H1 (cell line): Measurements from ENCODE around the gene CDT1. TPM values are rescaled to one million over a fixed set of nuclear protein-coding genes. Genes with fewer than 3 reads are reported as not detected.

Experiments used
- CTCF ChIA-PET: fragments of 300-600 bp; sonication (Branson Sonifier 250); formaldehyde crosslinking; loops from one replicate; lab custom pipeline; 2021; ENCODE audit not compliant: partially characterized antibody; lab: Charles Lee
- POLR2A ChIA-PET: fragments of 300-600 bp; sonication (Branson Sonifier 250); formaldehyde crosslinking; loops from one replicate; lab custom pipeline; 2021; ENCODE audit warnings: inconsistent platforms; ENCODE audit not compliant: partially characterized antibody; lab: Charles Lee
- DNase-seq, 2 experiments: peaks; one replicate each; pipeline versions ENCODE4 v3.0.0 to v3.0.0-alpha.2; 2010 to 2022; ENCODE audit warnings: low spot score in 2 of 2, low read depth in 1 of 2, mixed read lengths in 1 of 2
- FAIRE-seq: peaks from 2 replicates; lab custom pipeline; 2011; peaks lifted over from hg19 to GRCh38; lab: Jason Lieb, UNC
- H2AFZ ChIP-seq: 2 replicates; pipeline ENCODE4 v1.8.1; 2012; ENCODE audit warnings: low read length, inconsistent platforms
- H2AK5ac ChIP-seq: 2 replicates; pipeline ENCODE4 v1.6.1; 2013; ENCODE audit warnings: low read depth, low read length
- H2BK120ac ChIP-seq: replicated peaks from 2 replicates; pipeline ENCODE3; 2013; ENCODE audit warnings: low read depth, low read length, inconsistent platforms
- H2BK12ac ChIP-seq: 2 replicates; pipeline ENCODE4 v1.6.1; 2013; ENCODE audit warnings: low read depth, low read length
- H2BK15ac ChIP-seq: 2 replicates; pipeline ENCODE4 v1.6.1; 2013; ENCODE audit warnings: low read length
- H2BK20ac ChIP-seq: 2 replicates; pipeline ENCODE4 v1.6.1; 2013; ENCODE audit warnings: low read length
- H2BK5ac ChIP-seq: 2 replicates; pipeline ENCODE4 v1.6.1; 2013; ENCODE audit warnings: low read depth, low read length
- H3K14ac ChIP-seq: 2 replicates; pipeline ENCODE4 v1.6.1; 2013; ENCODE audit warnings: inconsistent platforms; ENCODE audit not compliant: insufficient read length
- H3K18ac ChIP-seq: 2 replicates; pipeline ENCODE4 v1.6.1; 2013; ENCODE audit warnings: low read length; ENCODE audit errors: extremely low read depth
- H3K23ac ChIP-seq: 2 replicates; pipeline ENCODE4 v1.6.1; 2013; ENCODE audit warnings: inconsistent platforms; ENCODE audit not compliant: insufficient read length
- H3K23me2 ChIP-seq: 2 replicates; pipeline ENCODE4 v1.6.1; 2013; ENCODE audit warnings: low read depth, low read length
- H3K27ac ChIP-seq: 2 replicates; pipeline ENCODE4 v1.6.1; 2011; ENCODE audit warnings: low read depth, low read length, inconsistent platforms
- H3K27me3 ChIP-seq, 4 experiments: replicated peaks in 1 of 4; 1 replicate in 1 of 4; 2 replicates in 3 of 4; pipeline versions ENCODE4 v1.6.1 to v1.8.1; 2011 to 2013; ENCODE audit warnings: low read length in 3 of 4, mild to moderate bottlenecking in 3 of 4, inconsistent platforms in 2 of 4, mixed read lengths in 2 of 4, moderate library complexity in 1 of 4; ENCODE audit not compliant: control insufficient read depth in 3 of 4, insufficient read depth in 3 of 4; ENCODE audit errors: extremely low read depth in 1 of 4
- H3K36me3 ChIP-seq, 4 experiments: 2 replicates each; pipeline versions ENCODE4 v1.6.1 to v1.8.1; 2011 to 2013; ENCODE audit warnings: mild to moderate bottlenecking in 4 of 4, low read length in 3 of 4, moderate library complexity in 2 of 4, control low read depth in 1 of 4, inconsistent platforms in 1 of 4; ENCODE audit not compliant: insufficient read depth in 4 of 4, control insufficient read depth in 2 of 4
- H3K4ac ChIP-seq: replicated peaks from 2 replicates; pipeline ENCODE3; 2013; ENCODE audit warnings: low read length, low read depth, mixed read lengths, inconsistent platforms; ENCODE audit not compliant: insufficient read length
- H3K4me1 ChIP-seq, 4 experiments: replicated peaks in 1 of 4; 1 replicate in 1 of 4; 2 replicates in 3 of 4; pipeline versions ENCODE4 v1.6.1 to v1.8.1; 2011 to 2013; ENCODE audit warnings: low read length in 3 of 4, inconsistent platforms in 2 of 4, mixed read lengths in 1 of 4; ENCODE audit not compliant: insufficient read depth in 4 of 4, control insufficient read depth in 3 of 4
- H3K4me2 ChIP-seq, 2 experiments: 2 replicates each; pipeline versions ENCODE4 v1.6.1 to v1.8.1; 2011 to 2013; ENCODE audit warnings: low read depth in 2 of 2, low read length in 2 of 2, control low read depth in 1 of 2, inconsistent platforms in 1 of 2, mild to moderate bottlenecking in 1 of 2; ENCODE audit not compliant: insufficient read depth in 1 of 2
- H3K4me3 ChIP-seq, 4 experiments: fragments of 200-600, 300-600 bp in 1 of 4; sonication (generic), shearing (Covaris generic), sonication (Bioruptor Twin) in 1 of 4; 2 replicates each; pipeline versions ENCODE4 v1.5.1 to v1.8.1; 2011 to 2016; ENCODE audit warnings: low read length in 4 of 4, low read depth in 3 of 4, control low read depth in 2 of 4, inconsistent platforms in 2 of 4, mild to moderate bottlenecking in 2 of 4, mixed read lengths in 1 of 4, moderate library complexity in 1 of 4; ENCODE audit not compliant: insufficient read depth in 2 of 4; ENCODE audit errors: extremely low read depth in 1 of 4
- H3K56ac ChIP-seq: replicated peaks from 2 replicates; pipeline ENCODE3; 2013; ENCODE audit warnings: low read depth, mild to moderate bottlenecking, mixed read lengths, low read length, inconsistent platforms; ENCODE audit not compliant: insufficient read length
- H3K79me1 ChIP-seq: 2 replicates; pipeline ENCODE4 v1.6.1; 2013; ENCODE audit warnings: low read depth, low read length, control low read depth
- H3K79me2 ChIP-seq, 2 experiments: 2 replicates each; pipeline versions ENCODE4 v1.6.1 to v1.8.1; 2012 to 2013; ENCODE audit warnings: low read length in 2 of 2, mild to moderate bottlenecking in 2 of 2, inconsistent platforms in 1 of 2; ENCODE audit not compliant: insufficient read depth in 2 of 2, control insufficient read depth in 1 of 2
- H3K9ac ChIP-seq, 4 experiments: replicated peaks in 1 of 4; 1 replicate in 1 of 4; 2 replicates in 3 of 4; pipeline versions ENCODE4 v1.6.1 to v1.8.1; 2011 to 2013; ENCODE audit warnings: low read depth in 3 of 4, low read length in 3 of 4, control low read depth in 2 of 4, mild to moderate bottlenecking in 2 of 4, moderate library complexity in 2 of 4, inconsistent platforms in 1 of 4; ENCODE audit errors: extremely low read depth in 1 of 4
- H3K9me3 ChIP-seq, 2 experiments: 2 replicates each; pipeline versions ENCODE4 v1.6.1 to v1.8.1; 2012 to 2013; ENCODE audit warnings: mild to moderate bottlenecking in 2 of 2, moderate library complexity in 2 of 2, control low read depth in 1 of 2, inconsistent platforms in 1 of 2, low read depth in 1 of 2, low read length in 1 of 2, mixed read lengths in 1 of 2; ENCODE audit not compliant: insufficient read depth in 2 of 2
- H4K20me1 ChIP-seq, 2 experiments: replicated peaks in 1 of 2; 2 replicates each; pipeline versions ENCODE3 to v1.8.1; 2011 to 2013; ENCODE audit warnings: inconsistent platforms in 2 of 2, low read length in 2 of 2, mild to moderate bottlenecking in 1 of 2; ENCODE audit not compliant: insufficient read depth in 2 of 2, control insufficient read depth in 1 of 2
- H4K5ac ChIP-seq: 2 replicates; pipeline ENCODE4 v1.6.1; 2013; ENCODE audit warnings: low read length, low read depth, mixed read lengths, inconsistent platforms; ENCODE audit not compliant: insufficient read length
- H4K8ac ChIP-seq: 2 replicates; pipeline ENCODE4 v1.8.0; 2013; ENCODE audit warnings: mild to moderate bottlenecking, moderate library complexity, low read length, inconsistent platforms; ENCODE audit not compliant: insufficient read depth; ENCODE audit errors: extremely low read depth
- H4K91ac ChIP-seq: replicated peaks from 2 replicates; pipeline ENCODE3; 2013; ENCODE audit warnings: low read length, mixed read lengths, inconsistent platforms; ENCODE audit not compliant: insufficient read length
- CBX8 ChIP-seq: fragments of 300-800, 300-1000 bp; sonication (generic); IDR thresholded peaks from 2 replicates; pipeline ENCODE4 v1.7.1; 2016; ENCODE audit warnings: low read depth, low read length, borderline replicate concordance
- JUND ChIP-seq: IDR thresholded peaks from 2 replicates; pipeline ENCODE4 v1.6.1; 2011; ENCODE audit warnings: mild to moderate bottlenecking, improper control_type of control experiment, low read length
- KDM5A ChIP-seq: fragments of 200-600 bp; IDR thresholded peaks from 2 replicates; pipeline ENCODE4 v1.7.1; 2012; ENCODE audit warnings: mild to moderate bottlenecking, low read length, inconsistent platforms, mixed read lengths
- POLR2A ChIP-seq, 2 experiments: IDR thresholded peaks; 1 replicate in 1 of 2; 2 replicates in 1 of 2; pipeline ENCODE4 v1.6.1; 2011; ENCODE audit warnings: low read depth in 2 of 2, low read length in 2 of 2, mild to moderate bottlenecking in 2 of 2; ENCODE audit errors: control extremely low read depth in 1 of 2
- RFX5 ChIP-seq: IDR thresholded peaks from 2 replicates; pipeline ENCODE4 v1.6.1; 2011; ENCODE audit warnings: low read depth, low read length, improper control_type of control experiment, borderline replicate concordance
- SP2 ChIP-seq: IDR thresholded peaks from 2 replicates; pipeline ENCODE4 v1.6.1; 2012; ENCODE audit warnings: mild to moderate bottlenecking, low read length, inconsistent platforms
- SUZ12 ChIP-seq: fragments of 200-600 bp; sonication (generic); IDR thresholded peaks from 2 replicates; pipeline ENCODE4 v1.6.1; 2012; ENCODE audit warnings: mild to moderate bottlenecking, inconsistent platforms, low read length, moderate library complexity, mixed read lengths
- ZNF274 ChIP-seq: IDR thresholded peaks from 2 replicates; pipeline ENCODE4 v1.7.0; 2012; ENCODE audit warnings: low read length, borderline replicate concordance; ENCODE audit errors: extremely low read depth
- WGBS, 2 experiments: shearing (Covaris generic) in 1 of 2; methylation state at CpG; one replicate each; pipeline versions ENCODE4 v1.1.6 to v1.1.7; 2013 to 2015; ENCODE audit warnings: low lambda C conversion rate in 2 of 2, mixed read lengths in 2 of 2, inconsistent platforms in 1 of 2, low coverage in 1 of 2, missing lambda C conversion rate in 1 of 2; ENCODE audit not compliant: insufficient replicate concordance in 2 of 2, insufficient coverage in 1 of 2, insufficient read length in 1 of 2; ENCODE audit errors: extremely low coverage in 1 of 2, missing lambda C conversion rate in 1 of 2; 5-methylcytosine and 5-hydroxymethylcytosine counted together
- polyA plus RNA-seq, 7 experiments: library from polyadenylated mRNA; depleted of rRNA in 3 of 7; stranded (reverse) in 5 of 7; unstranded in 2 of 7; fragments of >200 nt in 5 of 7; fragments of 200-250 nt in 2 of 7; gene quantifications; 1 replicate in 5 of 7; 2 replicates in 1 of 7; 4 replicates in 1 of 7; pipeline versions ENCODE4 v1.2.1 to v1.2.3, GENCODE V29; 2011 to 2013; ENCODE audit warnings: missing spikeins in 2 of 7, mixed read lengths in 2 of 7
- total RNA-seq: library from RNA; stranded (reverse); fragmentation: NEBNext Ultra II Directional; extraction: Animal tissue kit (Norgen Biotek cat#: 25700); gene quantifications from 2 replicates; pipeline ENCODE4 v1.2.1, GENCODE V29; 2021
- TF ChIP-seq, protein P1 (sequence below), 3 experiments: IDR thresholded peaks; 1 replicate in 2 of 3; 2 replicates in 1 of 3; pipeline versions ENCODE4 v1.5.1 to v1.6.1; 2011; ENCODE audit warnings: low read length in 3 of 3, mild to moderate bottlenecking in 3 of 3, inconsistent platforms in 2 of 3, low read depth in 1 of 3, moderate library complexity in 1 of 3; ENCODE audit not compliant: insufficient read depth in 1 of 3; ENCODE audit errors: control extremely low read depth in 1 of 3

The CDT1 gene
- total and polyA plus RNA-seq, 2 of the 8 experiments (the other 6 are each of a cell fraction or from before 2014, with no cell fraction given) = 76.7 to 95.4 TPM

GRCh38 chr16:88793251-88793954 lies 10.2 kb upstream of the CDT1 start:
- Histone ChIP-seq H3K4me2 (peak overlapping the region in 1 of 2 experiments; percentile 36; a peak in 1 of 4 replicates), H3K79me1 (no peaks in the 10 kb centered on the region), H3K18ac (peak overlapping the region; percentile 62), H3K4me3 (no peak overlapping the region), H4K5ac (no peak overlapping the region), H3K9me3 (no peaks in the 10 kb centered on the region), H3K27ac (no peak overlapping the region), H4K8ac (no peak overlapping the region; the same call in 1 of the 2 replicates), H3K79me2 (no peaks in the 10 kb centered on the region), H2BK20ac (0 out of 2 replicates have a peak overlapping the region, but pooled peaks have one; percentile 72), H2BK15ac (peak overlapping the region; percentile 92; the same call in 1 of the 2 replicates), H3K56ac (no peak overlapping the region), H2AFZ (no peak overlapping the region), H4K91ac (peak overlapping the region; percentile 98), H3K27me3 (no peaks in the 10 kb centered on the region; a peak in 1 of 7 replicates), H2BK5ac (peak overlapping the region; percentile 78; the same call in 1 of the 2 replicates), H3K9ac (no peak overlapping the region; a peak in 1 of 7 replicates), H2BK12ac (peak overlapping the region; percentile 97; the same call in 1 of the 2 replicates), H2AK5ac (no peak overlapping the region), H2BK120ac (peak overlapping the region; percentile 79), H3K36me3 (no peaks in the 10 kb centered on the region), H3K4ac (no peak overlapping the region), H3K4me1 (peaks cover 0 to 26% (median 18%) of the 10 kb centered on the region in 4 experiments; a peak in 6 of 7 replicates), H3K14ac (no peak overlapping the region), H3K23ac (no peak overlapping the region), H4K20me1 (peaks cover 0 to 4% of the 10 kb centered on the region in 2 experiments), H3K23me2 (peaks cover 4% of the 10 kb centered on the region; the same call in 1 of the 2 replicates)
- DNase-seq (peak in 1 of 2 experiments; percentile 51), FAIRE-seq (no peak)
- ChIA-PET CTCF (interaction anchor here (0.5 to 3.4 kb wide), 19 partner anchors 8 to 495 kb away, joined by 3 to 21 read pairs (median 3); no protein-coding TSS in a partner anchor), POLR2A (interaction anchor here (0.7 to 2.5 kb wide), 6 partner anchors 8 to 19 kb away, joined by 3 to 6 read pairs (median 3); no protein-coding TSS in a partner anchor)
- 74% methylated on average over 24 of the region's 35 CpGs; no CpG with 5 or more reads in 1 of the 2 experiments for WGBS, 2 experiments
- TF ChIP-seq RFX5 (no peak), ZNF274 (no peak), SUZ12 (no peak), JUND (no peak), CBX8 (no peak), SP2 (no peak), KDM5A (no peak), POLR2A (IDR thresholded peaks at IDR 0.05; ENCODE audit: control extremely low read depth in 1 of 2, low read depth in 2 of 2, low read length in 2 of 2) (no peak)
- TF ChIP-seq, protein P1, sequence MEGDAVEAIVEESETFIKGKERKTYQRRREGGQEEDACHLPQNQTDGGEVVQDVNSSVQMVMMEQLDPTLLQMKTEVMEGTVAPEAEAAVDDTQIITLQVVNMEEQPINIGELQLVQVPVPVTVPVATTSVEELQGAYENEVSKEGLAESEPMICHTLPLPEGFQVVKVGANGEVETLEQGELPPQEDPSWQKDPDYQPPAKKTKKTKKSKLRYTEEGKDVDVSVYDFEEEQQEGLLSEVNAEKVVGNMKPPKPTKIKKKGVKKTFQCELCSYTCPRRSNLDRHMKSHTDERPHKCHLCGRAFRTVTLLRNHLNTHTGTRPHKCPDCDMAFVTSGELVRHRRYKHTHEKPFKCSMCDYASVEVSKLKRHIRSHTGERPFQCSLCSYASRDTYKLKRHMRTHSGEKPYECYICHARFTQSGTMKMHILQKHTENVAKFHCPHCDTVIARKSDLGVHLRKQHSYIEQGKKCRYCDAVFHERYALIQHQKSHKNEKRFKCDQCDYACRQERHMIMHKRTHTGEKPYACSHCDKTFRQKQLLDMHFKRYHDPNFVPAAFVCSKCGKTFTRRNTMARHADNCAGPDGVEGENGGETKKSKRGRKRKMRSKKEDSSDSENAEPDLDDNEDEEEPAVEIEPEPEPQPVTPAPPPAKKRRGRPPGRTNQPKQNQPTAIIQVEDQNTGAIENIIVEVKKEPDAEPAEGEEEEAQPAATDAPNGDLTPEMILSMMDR (IDR thresholded peaks at IDR 0.05; ENCODE audit: control extremely low read depth in 1 of 3, insufficient read depth in 1 of 3, low read depth in 1 of 3, low read length in 3 of 3) = no peak
